Lung (tissue), 12 donors: ENCODE measurements around the gene TALDO1. TPM values are rescaled to one million over a fixed set of nuclear protein-coding genes. Genes with fewer than 3 reads are reported as not detected.

Source experiments
- ATAC-seq: fragments of 200-7000 bp; cut with Tn5 transposase; one replicate; pipeline ENCODE4 v1.9.1; 2020; ENCODE audit warnings: moderate number of reproducible peaks; ENCODE audit not compliant: insufficient read depth, low FRiP score
- DNase-seq, 3 donors: peaks; one replicate each; pipeline ENCODE4 v3.0.0-alpha.2; 2013 to 2017
- H3K27ac ChIP-seq, 2 donors: one replicate each; pipeline ENCODE4 v1.5.1; 2013; ENCODE audit warnings: mild to moderate bottlenecking in 2 of 2, moderate library complexity in 2 of 2, control low read depth in 1 of 2, inconsistent platforms in 1 of 2, low read depth in 1 of 2, low read length in 1 of 2
- H3K27me3 ChIP-seq, 3 donors: one replicate each; pipeline ENCODE4 v1.5.1; 2013; ENCODE audit warnings: low read length in 2 of 3; ENCODE audit not compliant: control insufficient read depth in 3 of 3, insufficient read depth in 3 of 3
- H3K36me3 ChIP-seq, 4 donors: one replicate each; pipeline ENCODE4 v1.5.1; 2013; ENCODE audit warnings: low read length in 4 of 4, mild to moderate bottlenecking in 1 of 4, moderate library complexity in 1 of 4; ENCODE audit not compliant: control insufficient read depth in 4 of 4, insufficient read depth in 4 of 4
- H3K4me1 ChIP-seq, 5 donors: one replicate each; pipeline ENCODE4 v1.5.1; 2013; ENCODE audit warnings: low read length in 5 of 5, mild to moderate bottlenecking in 2 of 5, moderate library complexity in 1 of 5; ENCODE audit not compliant: control insufficient read depth in 5 of 5, insufficient read depth in 5 of 5
- H3K4me3 ChIP-seq: one replicate; pipeline ENCODE4 v1.5.1; 2013; ENCODE audit warnings: mild to moderate bottlenecking, control low read depth, moderate library complexity
- H3K9ac ChIP-seq, 2 donors: one replicate each; pipeline ENCODE4 v1.5.1; 2013; ENCODE audit warnings: low read length in 2 of 2, control low read depth in 1 of 2; ENCODE audit not compliant: insufficient read depth in 1 of 2
- H3K9me3 ChIP-seq, 4 donors: one replicate each; pipeline ENCODE4 v1.5.1; 2013; ENCODE audit warnings: low read length in 3 of 4, mild to moderate bottlenecking in 1 of 4, moderate library complexity in 1 of 4; ENCODE audit not compliant: control insufficient read depth in 4 of 4, insufficient read depth in 3 of 4
- CTCF ChIP-seq: IDR thresholded peaks from 2 replicates; pipeline ENCODE4 v1.5.1; 2012; ENCODE audit warnings: mild to moderate bottlenecking; ENCODE audit errors: control extremely low read depth, extremely low read depth
- WGBS, 2 donors: extraction: QIAGEN DNeasy Blood & Tissue Kit; methylation state at CpG; one replicate each; pipeline ENCODE4 v1.1.7; 2013; 5-methylcytosine and 5-hydroxymethylcytosine counted together
- polyA plus RNA-seq, 2 donors: library from polyadenylated mRNA; stranded (reverse); fragments of 200-250 nt; gene quantifications; one replicate each; pipeline ENCODE4 v1.2.1, GENCODE V29; 2013
- total RNA-seq, 2 donors: library from RNA; depleted of rRNA in 1 of 2; stranded (reverse); fragments of >200 nt in 1 of 2; gene quantifications; one replicate each; pipeline ENCODE4 v1.2.1, GENCODE V29; 2014 to 2021
- donor health status: control.
- donor health status: control.
- donor health status: Bipolar disorder and iron deficiency.
- donor health status: healthy.
- donor health status: DM: yes; HTN: yes; CAD: no.

TALDO1 gene
- total and polyA plus RNA-seq, 4 donors, result 128 to 311 (median 239) TPM

GRCh38 chr11:774873-775592, 27.8 kb downstream of the TALDO1 start:
- Histone ChIP-seq H3K27ac (no peak overlapping the region), H3K9me3 (no peaks in the 10 kb centered on the region), H3K27me3 (no peaks in the 10 kb centered on the region), H3K4me3 (no peak overlapping the region), H3K36me3 (peaks cover 0 to 36% (median 7%) of the 10 kb centered on the region in 4 donors), H3K4me1 (peaks cover 0 to 19% (median 3%) of the 10 kb centered on the region in 5 donors), H3K9ac (no peak overlapping the region)
- DNase-seq (no peak), ATAC-seq (no peak)
- TF ChIP-seq CTCF, result no peak
- WGBS, 2 donors, result 79 to 82% methylated on average over 20 of the region's 20 CpGs

- DNase-seq (no peak), ATAC-seq (no peak)
- no peak for TF ChIP-seq CTCF
- Histone ChIP-seq H3K9me3 (no peaks in the 10 kb centered on the region), H3K36me3 (peaks cover 0 to 25% (median 4%) of the 10 kb centered on the region in 4 donors), H3K4me3 (peak overlapping the region; percentile 71), H3K27ac (no peak overlapping the region), H3K4me1 (peaks cover 0 to 19% (median 3%) of the 10 kb centered on the region in 5 donors), H3K27me3 (no peaks in the 10 kb centered on the region), H3K9ac (peak overlapping the region in 1 of 2 donors; percentile 23)
- WGBS, 2 donors, result 32 to 47% methylated on average over 11 of the region's 11 CpGs
These were observed 28.9 kb downstream of the TALDO1 start for GRCh38 chr11:776263-776560.

- peak in 1 of 3 donors; percentile 51 for DNase-seq
- H3K4me1 ChIP-seq, result peaks cover 0 to 19% (median 3%) of the 10 kb centered on the region in 5 donors
- peak overlapping the region; percentile 67 to 79 for H3K27ac ChIP-seq
- H3K4me3 ChIP-seq, result peak overlapping the region; percentile 83
- WGBS, 2 donors, result 1% methylated on average over 48 to 63 of the region's 65 CpGs
- no peaks in the 10 kb centered on the region for H3K27me3 ChIP-seq
- no peak for TF ChIP-seq CTCF
- no peaks in the 10 kb centered on the region for H3K9me3 ChIP-seq
- H3K9ac ChIP-seq, result peak overlapping the region in 1 of 2 donors; percentile 23
- H3K36me3 ChIP-seq, result peaks cover 0 to 19% (median 4%) of the 10 kb centered on the region in 4 donors
- ATAC-seq, result peak; percentile 8
These were observed 29.5 kb downstream of the TALDO1 start for GRCh38 chr11:776561-777287.
